Stomach smooth muscle (tissue), 2 donors: ENCODE data around the gene DOCK9.
"Not testable (repeated sequence)": the region's sequence is repeated elsewhere in the genome, so short reads cannot be mapped to it uniquely, and the experiment has no call there.

Experiments used
- H3K27ac ChIP-seq: one replicate; pipeline ENCODE4 v1.7.0; 2013; ENCODE audit warnings: mild to moderate bottlenecking, low read length, inconsistent platforms
- H3K27me3 ChIP-seq, 2 donors: one replicate each; pipeline ENCODE4 v1.7.0; 2013; ENCODE audit warnings: low read length in 2 of 2; ENCODE audit not compliant: insufficient read depth in 2 of 2, control insufficient read depth in 1 of 2
- H3K36me3 ChIP-seq, 2 donors: one replicate each; pipeline ENCODE4 v1.7.0; 2013; ENCODE audit warnings: low read length in 2 of 2; ENCODE audit not compliant: control insufficient read depth in 2 of 2, insufficient read depth in 2 of 2
- H3K4me1 ChIP-seq: one replicate; pipeline ENCODE4 v1.7.0; 2013; ENCODE audit warnings: low read length; ENCODE audit not compliant: control insufficient read depth, insufficient read depth
- H3K4me3 ChIP-seq, 2 donors: one replicate each; pipeline ENCODE4 v1.7.0; 2013; ENCODE audit warnings: low read length in 2 of 2
- H3K9ac ChIP-seq, 2 donors: one replicate each; pipeline ENCODE4 v1.7.0; 2013; ENCODE audit warnings: low read length in 2 of 2, mild to moderate bottlenecking in 1 of 2
- H3K9me3 ChIP-seq, 2 donors: one replicate each; pipeline ENCODE4 v1.7.0; 2013; ENCODE audit warnings: low read length in 2 of 2; ENCODE audit not compliant: control insufficient read depth in 2 of 2
- donor health status: healthy.
- donor health status: Pancreatic carcinoma.

DOCK9 gene

DNA sequence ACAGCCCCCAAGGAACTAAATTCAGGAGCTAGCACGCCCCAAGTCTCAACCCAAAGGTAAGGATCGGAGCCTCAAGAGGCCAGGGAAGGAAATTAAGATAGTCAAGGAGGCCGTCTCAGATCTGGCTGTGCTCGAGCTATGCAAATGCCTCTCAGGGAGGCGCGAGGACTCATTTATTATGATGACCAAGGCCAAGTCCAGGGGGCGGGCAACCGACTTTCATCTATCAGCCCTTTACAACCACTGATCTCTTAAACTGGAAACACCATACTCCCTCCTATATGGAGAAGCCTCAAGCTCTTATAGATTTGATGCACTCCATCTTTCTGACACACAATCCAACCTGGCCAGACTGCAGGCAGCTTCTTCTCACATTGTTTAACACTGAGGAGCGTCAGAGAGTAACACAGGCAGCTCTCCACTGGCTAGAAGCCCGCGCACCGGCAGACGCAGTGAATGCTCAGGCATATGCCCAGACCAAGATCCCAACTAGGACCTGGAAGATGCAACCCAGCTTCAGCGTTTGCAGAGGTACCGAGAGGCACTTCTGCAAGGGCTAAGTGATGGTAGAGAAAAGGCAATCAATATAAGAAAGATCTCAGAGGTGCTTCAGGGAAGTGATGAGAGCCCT, 215.8 kb downstream of the DOCK9 start:
- Histone ChIP-seq H3K36me3 (no peaks in the 10 kb centered on the region), H3K9me3 (no peaks in the 10 kb centered on the region), H3K27ac (no peak overlapping the region), H3K27me3 (peaks cover 0 to 2% of the 10 kb centered on the region in 2 donors), H3K9ac (peak overlapping the region in 1 of 2 donors; percentile 51), H3K4me1 (peaks cover 8% of the 10 kb centered on the region), H3K4me3 (peak overlapping the region; percentile 26 to 70)

DNA sequence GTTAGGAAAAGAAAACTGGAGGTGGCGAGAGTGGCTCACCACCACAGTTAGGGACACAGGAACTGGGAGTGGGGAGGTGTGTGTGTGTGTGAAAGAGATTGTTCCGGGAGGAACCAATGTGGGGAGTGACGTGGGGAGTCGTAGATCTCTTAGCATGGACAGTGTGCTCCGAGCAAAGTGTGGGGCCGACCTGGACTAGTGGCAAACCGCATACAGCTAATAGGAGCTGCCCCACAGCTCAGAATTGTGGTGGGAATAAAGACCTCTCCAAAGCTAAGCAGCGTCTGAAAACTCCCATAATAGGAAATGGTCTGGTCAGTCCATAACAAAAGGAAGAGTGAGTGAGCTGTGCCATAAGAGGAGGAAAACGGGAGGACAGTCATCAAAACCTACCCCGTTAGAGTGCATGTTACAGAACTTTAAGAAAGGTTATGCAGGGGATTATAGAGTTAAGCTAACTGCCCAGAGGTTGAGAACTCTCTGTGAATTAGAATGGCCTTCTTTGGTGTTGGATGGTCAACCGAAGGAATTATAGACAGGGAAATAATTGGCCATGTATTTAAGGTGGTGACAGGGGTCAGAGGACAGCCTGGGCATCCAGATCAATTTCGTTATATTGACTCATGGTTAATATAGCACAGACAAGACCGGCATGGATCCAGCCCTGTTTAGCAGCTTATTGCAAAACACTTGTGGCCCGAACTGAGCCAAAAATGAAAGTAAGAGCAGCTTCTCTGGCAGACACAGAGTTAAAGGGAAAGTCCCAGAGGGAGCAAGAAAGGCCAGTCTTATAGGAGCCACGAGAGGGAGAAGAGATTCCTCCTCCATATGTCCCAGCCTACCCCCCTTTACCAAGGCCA, 216.5 kb downstream of the DOCK9 start:
- peak overlapping the region; percentile 26 to 70 for H3K4me3 ChIP-seq
- peaks cover 0 to 2% of the 10 kb centered on the region in 2 donors for H3K27me3 ChIP-seq
- H3K9me3 ChIP-seq: no peaks in the 10 kb centered on the region
- H3K9ac ChIP-seq: peak overlapping the region in 1 of 2 donors; percentile 51
- no peak overlapping the region for H3K27ac ChIP-seq
- peaks cover 8% of the 10 kb centered on the region for H3K4me1 ChIP-seq
- no peaks in the 10 kb centered on the region for H3K36me3 ChIP-seq

DNA sequence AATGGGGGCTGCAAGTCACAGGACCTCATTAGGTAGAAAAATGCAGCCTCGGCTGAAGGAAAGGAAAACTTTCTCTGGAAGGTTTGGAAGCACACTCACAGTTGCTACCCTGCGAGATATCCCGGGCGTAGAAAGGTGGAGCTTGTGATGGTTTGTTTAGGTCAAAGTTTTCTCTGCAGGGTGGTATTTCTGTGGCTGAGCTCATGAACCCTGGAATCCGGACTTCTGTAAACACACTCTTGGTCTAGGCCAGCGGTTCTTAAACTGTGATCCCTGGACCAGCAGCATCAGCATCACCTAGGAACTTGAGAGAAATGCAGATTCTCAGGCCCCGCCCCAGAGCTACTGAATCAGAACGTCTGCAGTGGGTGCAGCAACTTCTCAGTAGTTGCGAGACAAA, 222.1 kb downstream of the DOCK9 start:
- H3K36me3 ChIP-seq: no peaks in the 10 kb centered on the region
- no peak overlapping the region for H3K9ac ChIP-seq
- H3K4me3 ChIP-seq: no peak overlapping the region
- H3K27me3 ChIP-seq: peaks cover 14 to 26% of the 10 kb centered on the region in 2 donors
- H3K9me3 ChIP-seq: no peaks in the 10 kb centered on the region
- peaks cover 16% of the 10 kb centered on the region for H3K4me1 ChIP-seq
- no peak overlapping the region for H3K27ac ChIP-seq

- H3K9ac ChIP-seq: no peak overlapping the region
- no peak overlapping the region for H3K4me3 ChIP-seq
- peaks cover 16% of the 10 kb centered on the region for H3K4me1 ChIP-seq
- H3K36me3 ChIP-seq: no peaks in the 10 kb centered on the region
- no peak overlapping the region for H3K27ac ChIP-seq
- no peaks in the 10 kb centered on the region for H3K9me3 ChIP-seq
- peaks cover 14 to 26% of the 10 kb centered on the region in 2 donors for H3K27me3 ChIP-seq
These were observed 222.7 kb downstream of the DOCK9 start for GRCh38 chr13:98755116-98755515.

DNA sequence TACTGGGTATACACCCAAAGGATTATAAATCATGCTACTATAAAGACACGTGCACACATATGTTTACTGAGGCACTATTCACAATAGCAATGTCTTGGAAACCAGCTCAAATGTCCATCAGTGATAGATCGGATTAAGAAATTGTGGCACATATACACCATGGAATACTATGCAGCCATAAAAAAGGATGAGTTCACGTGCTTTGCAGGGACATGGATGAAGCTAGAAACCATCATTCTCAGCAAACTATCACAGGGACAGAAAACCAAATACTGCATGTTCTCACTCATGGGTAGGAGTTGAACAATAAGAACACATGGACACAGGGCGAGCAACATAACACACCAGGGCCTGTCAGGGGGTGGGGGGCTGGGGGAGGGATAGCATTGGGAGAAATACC, 223.4 kb downstream of the DOCK9 start:
- H3K36me3 ChIP-seq, H3K4me3 ChIP-seq, H3K9me3 ChIP-seq, H3K27ac ChIP-seq, H3K9ac ChIP-seq: not testable (repeated sequence)
- peaks cover 14 to 26% of the 10 kb centered on the region in 2 donors for H3K27me3 ChIP-seq
- H3K4me1 ChIP-seq: peaks cover 16% of the 10 kb centered on the region

DNA sequence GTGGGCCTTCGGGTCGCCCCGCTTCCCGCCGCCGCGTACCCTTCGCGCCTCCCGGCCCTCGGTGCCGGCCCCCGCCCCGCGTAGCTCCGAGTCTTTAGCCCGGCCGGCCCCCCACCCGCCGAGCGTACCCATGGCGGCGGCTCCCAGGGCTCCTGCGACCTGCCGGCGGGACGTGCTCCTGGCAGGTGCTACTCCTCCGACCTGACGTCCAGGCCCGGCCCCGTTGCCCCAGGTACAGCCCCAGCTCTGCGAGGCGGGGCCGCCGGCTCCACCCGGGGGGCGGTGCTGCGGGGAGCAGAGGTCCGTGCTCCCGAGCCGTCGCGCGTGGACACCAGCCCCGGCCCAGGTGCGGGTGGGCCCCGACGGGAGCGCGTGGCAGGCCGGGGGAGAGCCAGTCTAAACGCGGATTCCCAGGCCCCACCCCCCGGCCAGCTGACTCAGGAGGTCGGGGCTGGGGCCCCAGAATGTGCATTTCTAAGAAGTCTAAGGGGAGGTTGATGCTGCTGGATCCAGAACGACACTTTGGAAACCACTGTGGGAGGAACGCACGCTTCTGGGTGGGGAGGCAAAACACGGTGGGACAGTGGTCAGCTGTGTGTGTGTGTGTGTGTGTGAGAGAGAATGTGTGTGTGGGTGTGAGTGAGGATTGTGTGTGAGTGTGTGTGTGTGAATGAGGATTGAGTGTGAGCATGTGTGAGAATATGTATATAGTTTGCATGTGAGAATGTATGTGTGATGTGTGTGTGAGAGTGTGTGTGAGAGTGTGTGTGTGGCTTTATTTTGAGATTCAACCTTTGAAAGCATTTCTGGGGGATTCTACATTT, 225.2 kb downstream of the DOCK9 start, which contains the start of gene SLC15A1:
Gene SLC15A1 (minus strand): TSS at position 206 of the 824 bp plus-strand sequence. CDS start 74 bp downstream, at position 132.
- no peak within 1 kb of the TSS for H3K9ac ChIP-seq
- H3K27ac ChIP-seq: no peak within 1 kb of the TSS
- H3K4me3 ChIP-seq: peak within 1 kb of the TSS; percentile 31 to 57
- H3K4me1 ChIP-seq: peaks cover 16% of the 10 kb centered on the region
- peaks cover 14 to 26% of the 10 kb centered on the region in 2 donors for H3K27me3 ChIP-seq
- H3K9me3 ChIP-seq: no peaks in the 10 kb centered on the region
- H3K36me3 ChIP-seq: no peaks in the 10 kb centered on the region

GRCh38 chr13:98751861-98752466, 225.9 kb downstream of the DOCK9 start:
- peaks cover 16% of the 10 kb centered on the region for H3K4me1 ChIP-seq
- H3K27me3 ChIP-seq: peaks cover 14 to 26% of the 10 kb centered on the region in 2 donors
- peak overlapping the region; percentile 31 to 57 for H3K4me3 ChIP-seq
- H3K9ac ChIP-seq: no peak overlapping the region
- no peaks in the 10 kb centered on the region for H3K36me3 ChIP-seq
- H3K9me3 ChIP-seq: no peaks in the 10 kb centered on the region
- H3K27ac ChIP-seq: no peak overlapping the region

- Histone ChIP-seq H3K27me3 (peaks cover 14 to 26% of the 10 kb centered on the region in 2 donors), H3K9ac (no peak overlapping the region), H3K4me3 (no peak overlapping the region), H3K27ac (no peak overlapping the region), H3K4me1 (peaks cover 16% of the 10 kb centered on the region), H3K9me3 (no peaks in the 10 kb centered on the region), H3K36me3 (no peaks in the 10 kb centered on the region)
These were observed 226.5 kb downstream of the DOCK9 start for GRCh38 chr13:98751367-98751782.

GRCh38 chr13:98749501-98749900, 228.4 kb downstream of the DOCK9 start:
- peaks cover 14% of the 10 kb centered on the region for H3K4me1 ChIP-seq
- no peaks in the 10 kb centered on the region for H3K36me3 ChIP-seq
- H3K27me3 ChIP-seq: peaks cover 14 to 23% of the 10 kb centered on the region in 2 donors
- H3K9ac ChIP-seq: no peak overlapping the region
- H3K9me3 ChIP-seq: peaks cover 0 to 4% of the 10 kb centered on the region in 2 donors
- no peak overlapping the region for H3K27ac ChIP-seq
- no peak overlapping the region for H3K4me3 ChIP-seq

- H3K9me3 ChIP-seq: peaks cover 0 to 4% of the 10 kb centered on the region in 2 donors
- peaks cover 8 to 9% of the 10 kb centered on the region in 2 donors for H3K27me3 ChIP-seq
- H3K4me3 ChIP-seq: no peak overlapping the region
- H3K4me1 ChIP-seq: peaks cover 6% of the 10 kb centered on the region
- H3K27ac ChIP-seq: no peak overlapping the region
- H3K36me3 ChIP-seq: no peaks in the 10 kb centered on the region
- no peak overlapping the region for H3K9ac ChIP-seq
These were observed 230.9 kb downstream of the DOCK9 start for GRCh38 chr13:98746968-98747367.
